ENCODE data around the gene JPH4. TPM values are rescaled to one million over a fixed set of nuclear protein-coding genes. Genes with fewer than 3 reads are reported as not detected.
"Not testable (repeated sequence)": the region's sequence is repeated elsewhere in the genome, so short reads cannot be mapped to it uniquely, and the experiment has no call there.

Gene JPH4
- total and polyA plus RNA-seq, 2 donors (not counting 1 experiment from before 2014, with no cell fraction given) = not detected

DNA sequence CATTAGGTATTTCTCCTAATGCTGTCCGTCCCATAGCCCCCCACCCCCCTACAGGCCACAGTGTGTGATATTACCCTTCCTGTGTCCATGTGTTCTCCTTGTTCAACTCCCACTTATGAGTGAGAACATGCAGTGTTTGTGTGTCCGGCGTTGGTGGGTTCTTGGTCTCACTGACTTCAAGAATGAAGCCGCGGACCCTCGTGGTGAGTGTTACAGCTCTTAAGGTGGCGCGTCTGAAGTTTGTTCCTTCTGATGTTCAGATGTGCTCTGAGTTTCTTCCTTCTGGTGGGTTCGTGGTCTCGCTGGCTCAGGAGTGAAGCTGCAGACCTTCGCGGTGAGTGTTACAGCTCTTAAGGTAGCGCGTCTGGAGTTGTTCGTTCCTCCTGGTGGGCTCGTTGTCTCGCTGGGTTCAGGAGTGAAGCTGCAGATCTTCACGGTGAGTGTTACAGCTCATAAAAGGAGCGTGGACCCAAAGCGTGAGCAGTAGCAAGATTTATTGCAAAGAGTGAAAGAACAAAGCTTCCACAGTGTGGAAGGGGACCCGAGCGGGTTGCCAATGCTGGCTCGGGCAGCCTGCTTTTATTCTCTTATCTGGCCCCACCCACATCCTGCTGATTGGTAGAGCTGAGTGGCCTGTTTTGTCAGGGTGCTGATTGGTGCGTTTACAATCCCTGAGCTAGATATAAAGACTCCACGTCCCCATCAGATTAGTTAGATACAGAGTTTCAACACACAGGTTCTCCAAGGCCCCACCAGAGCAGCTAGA is 5.4 kb upstream of the JPH4 start:
- H3K27ac ChIP-seq (ENCODE audit: insufficient read depth, low read length); H3K79me2 ChIP-seq (ENCODE audit: control insufficient read depth, insufficient read depth, low read length); H3K36me3 ChIP-seq (ENCODE audit: control insufficient read depth, insufficient read depth, low read length); H2AFZ ChIP-seq (ENCODE audit: low read length); H3K4me2 ChIP-seq (ENCODE audit: extremely low read depth, insufficient read depth, low read length); H4K20me1 ChIP-seq (ENCODE audit: control insufficient read depth, extremely low read depth, insufficient read depth, low read length); H3K9ac ChIP-seq (ENCODE audit: insufficient read depth, low read length); H3K4me1 ChIP-seq (ENCODE audit: control insufficient read depth, extremely low read depth, insufficient read depth, low read length); DNase-seq (ENCODE audit: low read depth in 2 of 2); H3K27me3 ChIP-seq (ENCODE audit: control insufficient read depth, insufficient read depth, low read length); H3K4me3 ChIP-seq (replicated peaks in 1 of 4; ENCODE audit: control extremely low read depth in 1 of 4, insufficient read depth in 1 of 4, low read depth in 3 of 4, low read length in 4 of 4); H3K9me3 ChIP-seq (ENCODE audit: control insufficient read depth, insufficient read depth, low read depth, low read length): not testable (repeated sequence)

DNA sequence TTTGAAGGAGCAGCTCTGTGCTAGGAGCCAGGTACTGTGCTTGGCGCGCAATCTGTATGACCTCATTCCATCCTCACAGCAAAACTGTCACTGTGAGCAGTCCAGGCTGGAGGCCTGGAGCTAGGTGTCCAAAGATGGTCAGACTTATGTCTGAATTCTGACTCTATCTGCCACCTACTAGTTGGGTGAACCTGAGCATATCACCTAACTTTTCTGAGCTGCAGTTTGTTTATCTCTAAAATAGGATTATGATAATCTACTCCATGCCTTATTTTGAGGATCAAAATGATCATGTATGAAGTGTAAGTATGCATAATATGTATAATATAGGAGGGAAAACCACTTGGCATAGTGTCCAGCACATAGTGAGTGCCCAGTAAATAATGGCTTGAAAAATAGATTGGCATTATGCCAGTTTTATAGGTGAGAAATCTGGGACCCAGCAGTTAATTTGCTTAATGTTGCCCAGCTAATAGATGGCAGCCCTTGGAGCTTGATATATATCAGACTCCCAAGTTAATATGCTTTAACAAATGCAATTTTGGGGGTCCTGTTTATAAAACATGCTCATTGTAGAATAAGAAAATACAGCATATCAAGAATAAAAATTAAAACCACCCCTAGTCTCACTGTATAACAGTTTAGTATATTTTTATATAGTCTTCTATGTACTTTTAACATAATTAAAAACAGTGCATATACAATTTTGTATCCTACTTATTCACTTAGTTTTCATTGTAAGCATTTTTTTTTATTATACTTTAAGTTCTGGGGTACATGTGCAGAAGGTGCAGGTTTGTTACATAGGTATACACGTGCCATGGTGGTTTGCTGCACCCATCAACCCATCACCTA is 4.5 kb upstream of the JPH4 start:
- no peak overlapping the region for H3K27ac ChIP-seq (ENCODE audit: insufficient read depth, low read length)
- no peaks in the 10 kb centered on the region for H3K9me3 ChIP-seq (ENCODE audit: control insufficient read depth, insufficient read depth, low read depth, low read length)
- H3K27me3 ChIP-seq (ENCODE audit: control insufficient read depth, insufficient read depth, low read length) = peaks cover 7% of the 10 kb centered on the region
- no peaks in the 10 kb centered on the region for H4K20me1 ChIP-seq (ENCODE audit: control insufficient read depth, extremely low read depth, insufficient read depth, low read length)
- no peak overlapping the region for H3K9ac ChIP-seq (ENCODE audit: insufficient read depth, low read length)
- no peak overlapping the region for H3K4me2 ChIP-seq (ENCODE audit: extremely low read depth, insufficient read depth, low read length)
- no peak for DNase-seq (ENCODE audit: low read depth in 2 of 2)
- no peaks in the 10 kb centered on the region for H3K79me2 ChIP-seq (ENCODE audit: control insufficient read depth, insufficient read depth, low read length)
- H3K36me3 ChIP-seq (ENCODE audit: control insufficient read depth, insufficient read depth, low read length) = no peaks in the 10 kb centered on the region
- H2AFZ ChIP-seq (ENCODE audit: low read length) = no peak overlapping the region
- H3K4me3 ChIP-seq (replicated peaks in 1 of 4; ENCODE audit: control extremely low read depth in 1 of 4, insufficient read depth in 1 of 4, low read depth in 3 of 4, low read length in 4 of 4) = no peak overlapping the region
- H3K4me1 ChIP-seq (ENCODE audit: control insufficient read depth, extremely low read depth, insufficient read depth, low read length) = no peaks in the 10 kb centered on the region
- TF ChIP-seq, protein P1, sequence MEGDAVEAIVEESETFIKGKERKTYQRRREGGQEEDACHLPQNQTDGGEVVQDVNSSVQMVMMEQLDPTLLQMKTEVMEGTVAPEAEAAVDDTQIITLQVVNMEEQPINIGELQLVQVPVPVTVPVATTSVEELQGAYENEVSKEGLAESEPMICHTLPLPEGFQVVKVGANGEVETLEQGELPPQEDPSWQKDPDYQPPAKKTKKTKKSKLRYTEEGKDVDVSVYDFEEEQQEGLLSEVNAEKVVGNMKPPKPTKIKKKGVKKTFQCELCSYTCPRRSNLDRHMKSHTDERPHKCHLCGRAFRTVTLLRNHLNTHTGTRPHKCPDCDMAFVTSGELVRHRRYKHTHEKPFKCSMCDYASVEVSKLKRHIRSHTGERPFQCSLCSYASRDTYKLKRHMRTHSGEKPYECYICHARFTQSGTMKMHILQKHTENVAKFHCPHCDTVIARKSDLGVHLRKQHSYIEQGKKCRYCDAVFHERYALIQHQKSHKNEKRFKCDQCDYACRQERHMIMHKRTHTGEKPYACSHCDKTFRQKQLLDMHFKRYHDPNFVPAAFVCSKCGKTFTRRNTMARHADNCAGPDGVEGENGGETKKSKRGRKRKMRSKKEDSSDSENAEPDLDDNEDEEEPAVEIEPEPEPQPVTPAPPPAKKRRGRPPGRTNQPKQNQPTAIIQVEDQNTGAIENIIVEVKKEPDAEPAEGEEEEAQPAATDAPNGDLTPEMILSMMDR (conservative IDR thresholded peaks at IDR 0.05 in 1 of 2, IDR thresholded peaks at IDR 0.05 in 1 of 2; ENCODE audit: low read depth in 1 of 2, low read length in 2 of 2) = no peak
- no peak for TF ChIP-seq EZH2 (IDR thresholded peaks at IDR 0.05; ENCODE audit: low read length, missing control alignments)

DNA sequence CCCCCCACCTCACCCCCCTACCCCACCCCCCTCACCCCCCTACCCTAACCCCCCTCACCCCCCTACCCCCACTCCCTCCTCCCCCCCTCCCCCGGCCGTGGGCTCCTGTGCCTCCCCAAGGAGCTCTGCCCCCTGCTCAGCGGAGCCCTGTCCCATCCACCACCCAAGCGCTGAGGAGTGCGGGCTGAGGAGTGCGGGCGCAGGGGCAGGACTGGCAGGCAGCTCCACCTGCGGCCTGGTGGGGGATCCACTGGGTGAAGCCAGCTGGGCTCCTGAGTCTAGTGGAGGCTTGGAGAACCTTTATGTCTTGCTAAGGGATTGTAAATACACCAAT is 2.3 kb upstream of the JPH4 start:
- Histone ChIP-seq H3K79me2 (ENCODE audit: control insufficient read depth, insufficient read depth, low read length) (no peaks in the 10 kb centered on the region), H3K27me3 (ENCODE audit: control insufficient read depth, insufficient read depth, low read length) (peaks cover 20% of the 10 kb centered on the region), H2AFZ (ENCODE audit: low read length) (no peak overlapping the region), H3K4me1 (ENCODE audit: control insufficient read depth, extremely low read depth, insufficient read depth, low read length) (no peaks in the 10 kb centered on the region), H3K9me3 (ENCODE audit: control insufficient read depth, insufficient read depth, low read depth, low read length) (no peaks in the 10 kb centered on the region), H3K27ac (ENCODE audit: insufficient read depth, low read length) (no peak overlapping the region), H3K36me3 (ENCODE audit: control insufficient read depth, insufficient read depth, low read length) (no peaks in the 10 kb centered on the region), H3K4me3 (replicated peaks in 1 of 4; ENCODE audit: control extremely low read depth in 1 of 4, insufficient read depth in 1 of 4, low read depth in 3 of 4, low read length in 4 of 4) (no peak overlapping the region), H4K20me1 (ENCODE audit: control insufficient read depth, extremely low read depth, insufficient read depth, low read length) (no peaks in the 10 kb centered on the region), H3K9ac (ENCODE audit: insufficient read depth, low read length) (no peak overlapping the region), H3K4me2 (ENCODE audit: extremely low read depth, insufficient read depth, low read length) (no peak overlapping the region)
- TF ChIP-seq EZH2 (IDR thresholded peaks at IDR 0.05; ENCODE audit: low read length, missing control alignments) = no peak
- TF ChIP-seq, protein P1 (conservative IDR thresholded peaks at IDR 0.05 in 1 of 2, IDR thresholded peaks at IDR 0.05 in 1 of 2; ENCODE audit: low read depth in 1 of 2, low read length in 2 of 2) = no peak
- no peak for DNase-seq (ENCODE audit: low read depth in 2 of 2)
